ENCODE measurements around the gene VIT.

VIT gene

GRCh38 chr2:36696533-36696932 lies at the start of gene VIT:
Gene VIT, plus strand, starts transcription at chr2:36696707. Its CDS starts 19,664 bp downstream, at chr2:36716371.
- no peak for DNase-seq

- DNase-seq: peak; percentile 48
These were observed 46.3 kb upstream of the VIT start for GRCh38 chr2:36650031-36650829.

- no peak for DNase-seq
These were observed 43.4 kb upstream of the VIT start for GRCh38 chr2:36653155-36653554.

- no peak for DNase-seq
These were observed 42.4 kb upstream of the VIT start for GRCh38 chr2:36653967-36654694.

- no peak for DNase-seq
These were observed 41.1 kb upstream of the VIT start for GRCh38 chr2:36655453-36655852.

GRCh38 chr2:36657703-36658102 lies 38.8 kb upstream of the VIT start:
- no peak for DNase-seq

- no peak for DNase-seq
These were observed 38.2 kb upstream of the VIT start for GRCh38 chr2:36658277-36658748.

- no peak for DNase-seq
These were observed 37.3 kb upstream of the VIT start for GRCh38 chr2:36659218-36659617.

GRCh38 chr2:36659872-36660312 lies 36.6 kb upstream of the VIT start:
- no peak for DNase-seq

GRCh38 chr2:36662638-36663037 lies 33.9 kb upstream of the VIT start:
- DNase-seq: no peak

GRCh38 chr2:36663295-36663694 lies 33.2 kb upstream of the VIT start:
- no peak for DNase-seq

GRCh38 chr2:36663851-36664695 lies 32.4 kb upstream of the VIT start:
- peak; percentile 54 for DNase-seq

- DNase-seq: no peak
These were observed 31.8 kb upstream of the VIT start for GRCh38 chr2:36664696-36665076.

GRCh38 chr2:36667931-36668330 lies 28.6 kb upstream of the VIT start:
- no peak for DNase-seq

- peak; percentile 11 for DNase-seq
These were observed 25.5 kb upstream of the VIT start for GRCh38 chr2:36670881-36671595.

- DNase-seq: no peak
These were observed 24.8 kb upstream of the VIT start for GRCh38 chr2:36671731-36672130.

- peak; percentile 49 for DNase-seq
These were observed 24.3 kb upstream of the VIT start for GRCh38 chr2:36672199-36672598.

GRCh38 chr2:36675579-36676282 lies 20.8 kb upstream of the VIT start:
- no peak for DNase-seq

GRCh38 chr2:36676364-36676763 lies 20.1 kb upstream of the VIT start:
- DNase-seq: no peak

GRCh38 chr2:36677386-36677785 lies 19.1 kb upstream of the VIT start:
- peak; percentile 88 for DNase-seq

GRCh38 chr2:36677996-36678605 lies 18.4 kb upstream of the VIT start:
- DNase-seq: peak; percentile 75

Data from inflammatory macrophage treated with lipopolysaccharide for 4 hours (primary cell).